Large intestine (tissue), 3 donors: Measurements from ENCODE around the gene SRL. TPM values are rescaled to one million over a fixed set of nuclear protein-coding genes. Genes with fewer than 3 reads are reported as not detected.
"Not testable (repeated sequence)": the region's sequence is repeated elsewhere in the genome, so short reads cannot be mapped to it uniquely, and the experiment has no call there.

ENCODE experiments used
- DNase-seq, 2 donors: peaks; one replicate each; pipeline versions ENCODE4 v3.0.0 to v3.0.0-alpha.2; 2013
- H3K27ac ChIP-seq: one replicate; pipeline ENCODE4 v1.5.1; 2013; ENCODE audit warnings: low read length
- H3K27me3 ChIP-seq: 2 replicates; pipeline ENCODE4 v1.6.1; 2013; ENCODE audit warnings: low read length; ENCODE audit not compliant: control insufficient read depth, insufficient read depth
- H3K36me3 ChIP-seq: 2 replicates; pipeline ENCODE4 v1.6.1; 2013; ENCODE audit warnings: low read length; ENCODE audit not compliant: control insufficient read depth, insufficient read depth
- H3K4me1 ChIP-seq: one replicate; pipeline ENCODE4 v1.6.1; 2013; ENCODE audit warnings: low read length; ENCODE audit not compliant: control insufficient read depth, insufficient read depth
- H3K4me3 ChIP-seq: one replicate; pipeline ENCODE4 v1.5.1; 2013; ENCODE audit warnings: low read length
- H3K9me3 ChIP-seq: one replicate; pipeline ENCODE4 v1.6.1; 2013; ENCODE audit warnings: mild to moderate bottlenecking, low read depth, low read length, moderate library complexity; ENCODE audit not compliant: control insufficient read depth
- WGBS: methylation state at CpG from one replicate; pipeline ENCODE4 v1.1.5; 2013; ENCODE audit warnings: low lambda C conversion rate; ENCODE audit not compliant: insufficient coverage; 5-methylcytosine and 5-hydroxymethylcytosine counted together
- polyA plus RNA-seq: library from polyadenylated mRNA; unstranded; fragments of 120-200 nt; gene quantifications from one replicate; pipeline ENCODE4 v1.2.1, GENCODE V29; 2013

SRL gene
- polyA plus RNA-seq, 1 donor: 2.3 TPM

GRCh38 chr16:4212211-4212933 lies 29.5 kb downstream of the SRL start:
- Histone ChIP-seq H3K36me3 (no peaks in the 10 kb centered on the region), H3K9me3 (peaks cover 3% of the 10 kb centered on the region), H3K4me3 (no peak overlapping the region), H3K4me1 (peaks cover 28% of the 10 kb centered on the region), H3K27ac (no peak overlapping the region), H3K27me3 (no peaks in the 10 kb centered on the region)
- no CpG with 5 or more reads among the region's 11 CpGs for WGBS
- no peak for DNase-seq

DNA sequence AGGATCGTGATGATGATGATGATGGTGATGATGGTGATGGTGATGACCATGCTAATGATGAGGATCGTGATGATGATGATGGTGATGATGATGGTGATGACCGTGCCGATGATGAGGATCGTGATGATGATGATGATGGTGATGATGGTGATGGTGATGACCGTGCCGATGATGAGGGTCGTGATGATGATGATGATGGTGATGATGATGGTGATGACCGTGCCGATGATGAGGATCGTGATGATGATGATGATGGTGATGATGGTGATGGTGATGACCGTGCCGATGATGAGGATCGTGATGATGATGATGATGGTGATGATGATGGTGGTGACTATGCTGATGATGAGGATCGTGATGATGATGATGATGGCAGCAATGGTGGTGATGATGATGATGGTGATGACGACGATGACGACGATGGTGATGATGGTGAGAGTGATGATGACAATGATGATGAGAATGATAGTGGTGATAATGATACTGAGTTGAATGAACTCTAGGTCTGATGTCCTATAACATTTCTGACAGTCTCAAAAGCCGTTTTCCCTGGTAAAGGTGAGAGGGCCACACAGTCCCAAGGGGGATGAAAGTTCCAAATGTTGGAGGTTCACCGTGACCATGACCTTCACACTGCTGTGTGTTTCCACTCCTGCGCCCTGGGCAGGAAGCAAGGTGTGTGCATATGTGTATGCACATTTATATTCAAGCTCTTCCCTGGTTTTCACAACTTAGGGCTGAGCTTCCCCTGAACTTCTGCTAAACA lies 30.3 kb downstream of the SRL start:
- not testable (repeated sequence) for H3K4me3 ChIP-seq, H3K27ac ChIP-seq, DNase-seq, H3K9me3 ChIP-seq, H3K27me3 ChIP-seq, H3K36me3 ChIP-seq
- 94% methylated on average over 12 of the region's 22 CpGs for WGBS
- peaks cover 27% of the 10 kb centered on the region for H3K4me1 ChIP-seq

DNA sequence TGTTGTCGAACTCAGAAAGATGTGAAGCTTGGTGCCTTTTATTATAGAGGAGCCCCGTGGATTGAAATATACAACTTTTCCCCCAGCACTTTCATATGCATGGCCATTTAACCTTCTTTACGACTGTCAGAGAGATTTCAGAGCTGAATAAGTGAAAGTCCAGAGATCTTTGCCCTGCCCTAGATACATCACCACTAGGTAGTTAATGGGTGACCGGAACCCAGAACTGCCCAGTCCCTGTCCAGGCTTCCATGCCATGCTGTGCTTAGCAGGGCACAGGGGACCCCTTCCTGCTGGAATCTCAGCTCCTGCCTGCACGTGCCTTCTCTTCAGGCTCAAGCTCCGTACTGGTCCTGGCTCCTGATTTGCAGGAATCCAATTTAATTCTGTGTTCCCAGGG lies 32.2 kb downstream of the SRL start:
- peaks cover 3% of the 10 kb centered on the region for H3K9me3 ChIP-seq
- no CpG with 5 or more reads among the region's 6 CpGs for WGBS
- peaks cover 2% of the 10 kb centered on the region for H3K27me3 ChIP-seq
- peak; percentile 51 to 77 for DNase-seq
- peaks cover 27% of the 10 kb centered on the region for H3K4me1 ChIP-seq
- H3K36me3 ChIP-seq: no peaks in the 10 kb centered on the region
- no peak overlapping the region for H3K4me3 ChIP-seq
- H3K27ac ChIP-seq: no peak overlapping the region

GRCh38 chr16:4208341-4208751 lies 33.5 kb downstream of the SRL start:
- H3K27me3 ChIP-seq: peaks cover 2% of the 10 kb centered on the region
- H3K36me3 ChIP-seq: no peaks in the 10 kb centered on the region
- no peak overlapping the region for H3K27ac ChIP-seq
- peaks cover 23% of the 10 kb centered on the region for H3K4me1 ChIP-seq
- H3K4me3 ChIP-seq: no peak overlapping the region
- DNase-seq: no peak
- WGBS: no CpG with 5 or more reads among the region's 14 CpGs
- H3K9me3 ChIP-seq: peaks cover 3% of the 10 kb centered on the region

DNA sequence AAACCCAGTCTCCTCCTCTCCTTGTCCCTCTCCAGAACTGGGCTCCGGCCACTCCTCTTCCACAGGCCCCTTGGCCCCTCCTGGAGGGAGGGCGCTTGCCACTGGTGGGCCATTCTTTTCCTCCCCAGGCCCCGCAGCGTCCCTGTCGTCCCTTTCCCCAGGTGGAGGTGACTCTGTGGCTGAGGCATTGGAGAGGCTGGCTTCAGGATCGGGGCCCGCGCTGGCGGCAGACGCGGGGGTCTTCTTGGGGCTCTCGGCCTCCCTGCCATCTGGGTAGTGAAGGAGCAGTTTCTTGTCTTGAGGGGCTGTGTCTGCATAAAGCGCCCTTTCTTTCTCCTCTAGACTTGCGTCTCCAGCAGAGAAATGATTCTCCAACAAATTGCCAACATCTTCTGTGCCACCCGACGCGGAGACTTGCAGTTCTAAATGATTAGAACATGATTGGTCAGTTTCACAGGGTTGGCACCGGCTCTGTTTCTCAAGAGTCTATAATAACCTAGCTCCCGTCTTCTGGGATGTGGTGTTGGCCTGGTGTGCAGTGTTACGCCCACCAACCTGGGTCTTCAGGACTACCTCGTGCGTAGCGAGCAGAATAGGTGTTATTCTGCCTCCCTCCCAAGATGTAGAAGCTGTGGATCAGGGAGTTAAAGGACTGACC lies 34.1 kb downstream of the SRL start:
- peaks cover 3% of the 10 kb centered on the region for H3K9me3 ChIP-seq
- DNase-seq: no peak
- H3K36me3 ChIP-seq: no peaks in the 10 kb centered on the region
- peaks cover 2% of the 10 kb centered on the region for H3K27me3 ChIP-seq
- no peak overlapping the region for H3K4me3 ChIP-seq
- WGBS: 90% methylated on average over 2 of the region's 23 CpGs
- no peak overlapping the region for H3K27ac ChIP-seq
- H3K4me1 ChIP-seq: peaks cover 22% of the 10 kb centered on the region

GRCh38 chr16:4207229-4207628 lies 34.7 kb downstream of the SRL start:
- Histone ChIP-seq H3K9me3 (peaks cover 3% of the 10 kb centered on the region), H3K4me3 (no peak overlapping the region), H3K27me3 (peaks cover 2% of the 10 kb centered on the region), H3K4me1 (peaks cover 19% of the 10 kb centered on the region), H3K27ac (no peak overlapping the region), H3K36me3 (no peaks in the 10 kb centered on the region)
- no CpG with 5 or more reads among the region's 14 CpGs for WGBS
- no peak for DNase-seq

DNA sequence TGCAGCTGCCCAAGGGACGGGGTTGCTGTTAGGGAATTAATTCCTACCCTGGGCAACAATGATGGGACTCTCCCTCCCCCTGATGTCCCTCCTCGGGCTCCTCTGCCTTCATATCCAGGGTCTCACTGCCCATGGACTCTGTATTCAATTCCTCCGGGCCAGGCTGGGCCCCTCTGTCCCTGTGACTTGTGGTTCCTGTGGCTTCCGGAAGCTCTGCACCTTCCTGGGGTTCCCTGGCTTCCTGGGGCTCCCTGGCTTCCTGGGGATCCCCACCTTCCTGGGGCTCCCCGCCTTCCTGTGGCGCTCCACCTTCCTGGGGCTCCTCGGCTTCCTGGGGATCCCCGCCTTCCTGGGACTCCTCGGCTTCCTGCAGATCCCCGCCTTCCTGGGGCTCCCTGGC lies 35.2 kb downstream of the SRL start:
- Histone ChIP-seq H3K9me3 (peaks cover 3% of the 10 kb centered on the region), H3K4me3 (no peak overlapping the region), H3K36me3 (no peaks in the 10 kb centered on the region), H3K4me1 (peaks cover 19% of the 10 kb centered on the region), H3K27me3 (peaks cover 2% of the 10 kb centered on the region), H3K27ac (no peak overlapping the region)
- WGBS: no CpG with 5 or more reads among the region's 10 CpGs
- peak in 1 of 2 donors; percentile 20 for DNase-seq

- Histone ChIP-seq H3K4me1 (peaks cover 19% of the 10 kb centered on the region), H3K9me3 (peaks cover 3% of the 10 kb centered on the region), H3K27ac (no peak overlapping the region), H3K36me3 (no peaks in the 10 kb centered on the region), H3K27me3 (peaks cover 2% of the 10 kb centered on the region), H3K4me3 (no peak overlapping the region)
- WGBS: no CpG with 5 or more reads among the region's 8 CpGs
- DNase-seq: no peak
Observed at GRCh38 chr16:4205971-4206370, 35.9 kb downstream of the SRL start.

GRCh38 chr16:4204521-4204920 lies 37.4 kb downstream of the SRL start:
- Histone ChIP-seq H3K27me3 (peaks cover 2% of the 10 kb centered on the region), H3K36me3 (no peaks in the 10 kb centered on the region), H3K27ac (no peak overlapping the region), H3K4me1 (peaks cover 13% of the 10 kb centered on the region), H3K9me3 (peaks cover 3% of the 10 kb centered on the region), H3K4me3 (no peak overlapping the region)
- no CpG with 5 or more reads among the region's 9 CpGs for WGBS
- DNase-seq: no peak

DNA sequence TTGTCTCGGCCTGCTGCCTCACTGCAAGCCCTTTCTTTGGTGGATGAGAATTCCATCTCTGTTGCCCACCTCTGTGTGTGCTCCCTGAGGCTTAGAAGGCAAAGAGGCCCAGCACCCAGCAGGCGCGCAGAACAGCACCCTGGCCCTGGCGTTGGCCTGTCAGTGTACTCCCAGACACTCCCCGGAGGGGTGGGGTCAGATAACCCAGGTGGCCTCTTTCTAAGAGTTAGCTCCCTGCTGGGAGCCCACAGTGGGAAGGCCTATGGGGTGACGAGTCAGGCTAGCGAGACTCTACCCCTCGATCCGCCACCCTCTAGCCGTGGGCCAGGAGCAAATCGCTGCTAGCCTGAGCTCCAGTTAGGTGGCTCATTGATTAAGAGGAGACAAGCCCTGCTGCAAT lies 38.1 kb downstream of the SRL start:
- peak in 1 of 2 donors; percentile 71 for DNase-seq
- H3K36me3 ChIP-seq: no peaks in the 10 kb centered on the region
- no peak overlapping the region for H3K27ac ChIP-seq
- H3K4me1 ChIP-seq: peaks cover 9% of the 10 kb centered on the region
- no CpG with 5 or more reads among the region's 11 CpGs for WGBS
- H3K27me3 ChIP-seq: peaks cover 2% of the 10 kb centered on the region
- no peak overlapping the region for H3K4me3 ChIP-seq
- H3K9me3 ChIP-seq: peaks cover 3% of the 10 kb centered on the region
